Common myeloid progenitor, CD34-positive (primary cell): Measurements from ENCODE around the gene ITGAV.
"Not testable (repeated sequence)": the region's sequence is repeated elsewhere in the genome, so short reads cannot be mapped to it uniquely, and the experiment has no call there.

Source experiments
- CTCF ChIA-PET: fragments of 350-600 bp; sonication (Branson Sonifier 250); formaldehyde crosslinking; loops from one replicate; lab custom pipeline; 2021; ENCODE audit warnings: antibody characterized with exemption; lab: Charles Lee
- POLR2A ChIA-PET: fragments of 350-600 bp; sonication (Branson Sonifier 250); formaldehyde crosslinking; loops from one replicate; lab custom pipeline; 2021; ENCODE audit warnings: antibody characterized with exemption; lab: Charles Lee
- DNase-seq, 3 donors: peaks; one replicate each; pipeline versions ENCODE4 v3.0.0 to v3.0.0-alpha.2; 2013
- H3K27ac ChIP-seq, 2 experiments: 1 replicate in 1 of 2; 2 replicates in 1 of 2; pipeline ENCODE4 v1.7.0; 2013; ENCODE audit warnings: inconsistent platforms in 2 of 2, low read length in 2 of 2, mild to moderate bottlenecking in 2 of 2, low read depth in 1 of 2, moderate library complexity in 1 of 2; ENCODE audit not compliant: severe bottlenecking in 2 of 2, insufficient read depth in 1 of 2, poor library complexity in 1 of 2
- H3K27me3 ChIP-seq, 5 experiments: replicated peaks in 2 of 5; 1 replicate in 3 of 5; 2 replicates in 2 of 5; pipeline versions ENCODE4 v1.6.1 to v1.7.0; 2013; ENCODE audit warnings: low read length in 4 of 5, mild to moderate bottlenecking in 2 of 5, moderate library complexity in 2 of 5, inconsistent platforms in 1 of 5; ENCODE audit not compliant: insufficient read depth in 5 of 5, control insufficient read depth in 4 of 5
- H3K36me3 ChIP-seq, 4 experiments: 1 replicate in 2 of 4; 2 replicates in 2 of 4; pipeline versions ENCODE4 v1.6.1 to v1.7.0; 2013; ENCODE audit warnings: low read length in 3 of 4, control low read depth in 1 of 4, mild to moderate bottlenecking in 1 of 4; ENCODE audit not compliant: control insufficient read depth in 4 of 4, insufficient read depth in 4 of 4
- H3K4me1 ChIP-seq, 4 experiments: 1 replicate in 3 of 4; 2 replicates in 1 of 4; pipeline versions ENCODE4 v1.6.1 to v1.7.1; 2013; ENCODE audit warnings: low read length in 3 of 4, mild to moderate bottlenecking in 3 of 4, control low read depth in 1 of 4, inconsistent platforms in 1 of 4, moderate library complexity in 1 of 4; ENCODE audit not compliant: control insufficient read depth in 4 of 4, insufficient read depth in 4 of 4; ENCODE audit errors: control extremely low read depth in 1 of 4
- H3K4me3 ChIP-seq, 7 experiments: 1 replicate in 4 of 7; 2 replicates in 3 of 7; pipeline versions ENCODE4 v1.5.1 to v1.7.0; 2013; ENCODE audit warnings: mild to moderate bottlenecking in 7 of 7, low read length in 6 of 7, moderate library complexity in 6 of 7, inconsistent platforms in 2 of 7, low read depth in 2 of 7, control low read depth in 1 of 7; ENCODE audit not compliant: insufficient read depth in 4 of 7, control insufficient read depth in 1 of 7; ENCODE audit errors: extremely low read depth in 1 of 7
- H3K9me3 ChIP-seq, 5 experiments: 1 replicate in 4 of 5; 2 replicates in 1 of 5; pipeline versions ENCODE4 v1.6.1 to v1.7.1; 2013; ENCODE audit warnings: low read length in 4 of 5, mild to moderate bottlenecking in 2 of 5, inconsistent platforms in 1 of 5, low read depth in 1 of 5, moderate library complexity in 1 of 5; ENCODE audit not compliant: control insufficient read depth in 4 of 5, insufficient read depth in 2 of 5; ENCODE audit errors: control extremely low read depth in 1 of 5
- WGBS: methylation state at CpG from one replicate; pipeline ENCODE4 v1.1.5; 2013; ENCODE audit not compliant: insufficient coverage; 5-methylcytosine and 5-hydroxymethylcytosine counted together

Gene ITGAV

DNA sequence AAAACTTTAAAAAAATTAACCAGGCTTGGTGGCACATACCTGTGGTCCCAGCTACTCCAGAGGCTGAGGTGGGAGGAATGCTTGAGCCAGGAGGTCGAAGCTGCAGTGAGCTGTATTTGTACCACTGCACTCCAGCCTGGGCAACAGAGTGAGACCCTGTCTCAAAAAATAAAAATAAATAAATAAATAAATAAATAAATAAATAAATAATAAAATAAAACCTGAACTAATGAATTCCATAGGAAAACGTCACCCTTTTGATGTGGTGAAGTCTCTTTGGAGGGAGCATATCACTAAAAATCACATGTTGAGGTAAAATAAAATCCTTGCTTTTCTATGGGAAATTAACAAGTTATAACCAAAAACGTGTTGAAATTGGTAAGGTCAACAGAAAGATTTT lies 29.6 kb upstream of the ITGAV start:
- Histone ChIP-seq H3K4me1 (no peaks in the 10 kb centered on the region), H3K27ac (no peak overlapping the region), H3K9me3 (no peaks in the 10 kb centered on the region), H3K27me3 (no peaks in the 10 kb centered on the region), H3K4me3 (no peak overlapping the region), H3K36me3 (no peaks in the 10 kb centered on the region)
- 100% methylated on average over 1 of the region's 3 CpGs for whole genome bisulfite sequencing
- CTCF ChIA-PET, result no interaction called here
- POLR2A ChIA-PET, result no interaction called here
- no peak for DNase-seq

- ChIA-PET POLR2A (no interaction called here), CTCF (no interaction called here)
- 88% methylated on average over 3 of the region's 6 CpGs for WGBS
- no peaks in the 10 kb centered on the region for H3K27me3 ChIP-seq
- H3K9me3 ChIP-seq, result no peaks in the 10 kb centered on the region
- no peak for DNase-seq
- H3K27ac ChIP-seq, result no peak overlapping the region
- no peaks in the 10 kb centered on the region for H3K4me1 ChIP-seq
- H3K4me3 ChIP-seq, result no peak overlapping the region
- H3K36me3 ChIP-seq, result no peaks in the 10 kb centered on the region
Observed at GRCh38 chr2:186561467-186562208, 28.2 kb upstream of the ITGAV start.

- H3K27ac ChIP-seq, result no peak overlapping the region
Observed at GRCh38 chr2:186562209-186562578, 27.7 kb upstream of the ITGAV start.

GRCh38 chr2:186568600-186568999 lies 21.3 kb upstream of the ITGAV start:
- H3K4me1 ChIP-seq, POLR2A ChIA-PET, DNase-seq, CTCF ChIA-PET, H3K4me3 ChIP-seq, H3K9me3 ChIP-seq, H3K27me3 ChIP-seq, H3K36me3 ChIP-seq, H3K27ac ChIP-seq: not testable (repeated sequence)
- no CpG with 5 or more reads among the region's 1 CpG for WGBS

More at GRCh38 chr2:186562209-186562578, 27.7 kb upstream of the ITGAV start:
- ChIA-PET POLR2A (no interaction called here), CTCF (no interaction called here)
- Histone ChIP-seq H3K4me1 (no peaks in the 10 kb centered on the region), H3K36me3 (no peaks in the 10 kb centered on the region), H3K4me3 (no peak overlapping the region), H3K9me3 (no peaks in the 10 kb centered on the region), H3K27me3 (no peaks in the 10 kb centered on the region)
- no peak for DNase-seq
- 100% methylated on average over 1 of the region's 1 CpG for WGBS

DNA sequence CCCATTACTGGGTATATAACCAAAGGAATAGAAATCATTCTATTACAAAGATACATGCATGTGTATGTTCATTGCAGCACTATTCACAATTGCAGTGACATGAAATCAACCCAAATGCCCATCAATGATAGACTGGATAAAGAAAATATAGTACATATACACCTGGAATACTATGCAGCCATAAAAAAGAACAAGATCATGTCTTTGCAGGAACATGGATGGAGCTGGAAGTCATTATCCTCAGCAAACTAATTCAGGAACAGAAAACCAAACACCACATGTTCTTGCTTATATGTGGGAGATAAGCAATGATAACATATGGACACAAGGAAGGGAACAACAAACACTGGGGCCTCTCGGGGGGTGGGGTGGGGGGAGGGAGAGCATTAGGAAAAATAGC lies 20.7 kb upstream of the ITGAV start:
- H3K4me1 ChIP-seq, H3K36me3 ChIP-seq, CTCF ChIA-PET, H3K4me3 ChIP-seq, H3K27me3 ChIP-seq, POLR2A ChIA-PET, H3K27ac ChIP-seq, DNase-seq, H3K9me3 ChIP-seq: not testable (repeated sequence)
- WGBS, result 100% methylated on average over 1 of the region's 1 CpG

- ChIA-PET POLR2A (no interaction called here), CTCF (interaction anchor here (0.7 to 0.8 kb wide), 2 partner anchors 15 to 1293 kb away, joined by 3 read pairs; no protein-coding TSS in a partner anchor)
- no CpG with 5 or more reads among the region's 2 CpGs for WGBS
- Histone ChIP-seq H3K27me3 (no peaks in the 10 kb centered on the region), H3K9me3 (no peaks in the 10 kb centered on the region), H3K4me3 (no peak overlapping the region), H3K27ac (no peak overlapping the region), H3K4me1 (no peaks in the 10 kb centered on the region), H3K36me3 (no peaks in the 10 kb centered on the region)
- DNase-seq, result no peak
Observed at GRCh38 chr2:186569897-186570296, 20.0 kb upstream of the ITGAV start.

- Histone ChIP-seq H3K36me3 (no peaks in the 10 kb centered on the region), H3K27me3 (no peaks in the 10 kb centered on the region), H3K4me1 (peaks cover 0 to 5% (median 3%) of the 10 kb centered on the region in 4 experiments), H3K27ac (no peak overlapping the region), H3K9me3 (no peaks in the 10 kb centered on the region), H3K4me3 (no peak overlapping the region)
- POLR2A ChIA-PET, result no interaction called here
- CTCF ChIA-PET, result no interaction called here
- no peak for DNase-seq
- no CpG with 5 or more reads among the region's 5 CpGs for WGBS
Observed at GRCh38 chr2:186570604-186571003, 19.3 kb upstream of the ITGAV start.
